GM12892 (cell line): ENCODE results near the gene ARRDC1.
A peak's percentile ranks its signal among the peaks of the same experiment; 100 is the strongest.

Experiments
- POLR2A ChIP-seq: IDR thresholded peaks from 2 replicates; pipeline ENCODE4 v1.6.1; 2011; ENCODE audit warnings: low read depth, low read length, control low read depth
- TAF1 ChIP-seq: IDR thresholded peaks from 2 replicates; pipeline ENCODE4 v1.6.1; 2011; ENCODE audit warnings: low read depth, mild to moderate bottlenecking, control low read depth, low read length, borderline replicate concordance

- TF ChIP-seq POLR2A, result peak; percentile 81; the same call in 1 of the 2 replicates
- no peak for TF ChIP-seq TAF1
Measured at GRCh38 chr9:137605121-137606004, at the start of gene ARRDC1.
